ENCODE data around the gene FAM43A.

The FAM43A gene

DNA sequence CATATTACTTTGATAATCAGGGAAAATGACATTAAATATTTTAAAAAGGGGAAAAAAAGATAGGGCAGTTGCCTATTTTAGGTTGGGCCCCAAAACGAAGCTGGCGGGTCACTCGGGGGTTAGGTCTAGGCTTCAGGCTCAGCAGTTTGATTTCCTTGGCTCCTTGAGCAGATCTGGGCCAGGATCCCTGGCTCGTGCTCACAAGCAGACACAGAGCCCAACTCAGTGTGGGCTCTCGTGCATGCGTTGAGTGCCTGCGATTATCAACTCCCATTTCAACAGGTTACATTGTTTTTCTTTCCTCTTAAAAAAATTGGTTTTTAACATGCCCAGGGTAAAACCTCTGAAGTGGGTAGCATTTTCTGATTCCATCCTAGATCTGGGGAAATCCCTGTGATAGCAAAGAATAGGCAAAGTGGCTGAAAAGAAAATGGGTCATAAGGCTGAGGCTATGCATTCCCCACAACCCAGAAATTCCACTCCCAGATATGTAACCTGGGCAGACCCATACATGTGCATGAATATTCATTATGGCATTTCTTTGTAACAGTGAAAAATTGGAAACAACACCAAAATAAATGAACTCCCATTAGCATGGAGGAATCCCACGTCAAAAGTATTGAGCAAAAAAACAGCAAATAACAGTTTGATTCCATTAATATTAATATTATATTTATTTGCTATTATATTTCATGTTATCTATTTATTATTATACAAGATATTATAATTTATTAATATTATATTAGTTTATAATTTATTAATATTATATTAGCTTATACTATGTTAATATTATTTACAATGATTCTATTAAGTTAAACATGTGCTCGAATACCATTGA is 27.8 kb downstream of the FAM43A start:
- no peak for DNase-seq

- DNase-seq = no peak
Measured at GRCh38 chr3:194714137-194714455, 28.4 kb downstream of the FAM43A start.

GRCh38 chr3:194714564-194714963 is 28.9 kb downstream of the FAM43A start:
- DNase-seq = no peak

- no peak for DNase-seq
Measured at GRCh38 chr3:194715022-194715800, 29.5 kb downstream of the FAM43A start.

DNA sequence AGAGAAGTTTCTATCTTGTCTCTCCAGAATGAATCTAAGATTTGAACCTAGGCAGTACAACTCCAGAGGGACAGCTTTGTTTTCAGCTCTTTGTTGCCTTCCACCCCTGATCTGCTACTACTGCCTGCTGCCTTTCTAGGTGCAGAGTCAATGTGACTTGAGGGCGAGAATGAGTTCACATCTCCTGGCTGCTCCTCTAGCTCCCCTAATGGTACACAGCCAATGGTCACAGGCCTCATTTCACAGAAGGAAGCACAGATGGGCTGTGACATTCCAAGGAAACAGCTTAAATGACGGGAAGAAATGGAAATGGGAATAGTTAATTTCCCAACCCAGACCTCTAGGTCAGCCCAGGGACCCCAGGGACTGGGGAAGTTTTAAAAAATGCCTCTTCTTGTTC is 32.4 kb downstream of the FAM43A start:
- no peak for DNase-seq

DNA sequence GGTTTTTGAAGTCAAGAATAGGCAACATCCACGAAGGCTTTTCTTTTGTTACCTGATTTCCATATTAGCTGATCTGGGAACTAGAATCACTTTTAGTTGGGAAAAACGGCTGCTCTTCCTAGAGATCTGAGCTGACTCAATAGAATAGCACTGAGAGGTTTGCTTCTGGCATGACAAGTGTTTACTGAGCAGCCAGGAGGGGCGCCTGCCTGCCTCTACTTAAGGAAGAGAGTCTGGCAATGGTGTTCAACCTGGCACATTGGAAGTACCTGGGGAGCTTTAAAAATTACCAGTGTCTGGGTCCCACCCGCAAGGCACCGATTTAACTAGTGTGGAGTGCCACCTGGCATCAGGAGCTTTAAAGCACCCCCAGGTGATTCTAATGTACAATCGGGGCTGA is 34.4 kb downstream of the FAM43A start:
- no peak for DNase-seq

- DNase-seq = no peak
Measured at GRCh38 chr3:194723846-194724618, 38.3 kb downstream of the FAM43A start.

DNA sequence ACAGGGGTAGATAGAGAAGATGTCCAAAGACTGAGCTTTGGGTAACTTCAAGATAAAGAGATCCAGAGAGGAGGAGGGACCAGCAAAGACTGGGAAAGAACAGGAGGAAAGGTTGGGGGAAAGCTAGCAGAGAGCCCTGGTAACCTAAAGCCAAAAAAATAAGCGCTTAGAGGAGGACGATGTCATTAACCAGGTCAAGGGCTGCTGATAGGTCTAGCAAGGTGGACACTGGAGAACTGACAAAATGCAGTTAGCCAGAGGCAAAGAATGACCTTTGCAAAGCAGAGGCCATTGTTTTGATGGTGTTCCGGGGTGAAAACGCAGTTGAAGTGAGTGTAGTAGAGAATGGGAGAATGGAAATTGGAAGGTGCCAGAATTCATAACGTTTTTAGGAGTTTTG is 39.7 kb downstream of the FAM43A start:
- DNase-seq = no peak

GRCh38 chr3:194727435-194728128 is 41.9 kb downstream of the FAM43A start:
- no peak for DNase-seq

DNA sequence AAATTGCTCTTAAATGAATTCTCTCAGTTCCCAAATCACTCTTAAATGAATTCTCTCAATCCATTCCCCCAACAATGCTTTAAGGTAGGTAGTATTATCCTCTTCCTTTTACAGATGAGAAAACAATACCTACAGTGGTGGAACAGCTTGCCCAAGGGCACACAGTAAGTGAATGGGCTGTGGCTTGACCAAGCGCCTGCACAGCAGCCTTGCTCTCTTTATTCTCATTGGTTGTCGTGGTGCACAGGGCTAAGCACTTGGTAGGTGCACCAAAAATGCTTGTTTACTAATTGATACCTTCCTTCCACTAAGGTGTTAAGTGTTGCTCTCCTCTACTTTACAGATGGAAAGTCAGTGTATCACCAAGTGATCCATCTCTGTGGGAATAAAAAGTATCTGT is 43.3 kb downstream of the FAM43A start:
- no peak for DNase-seq

- DNase-seq = no peak
Measured at GRCh38 chr3:194730365-194730764, 44.7 kb downstream of the FAM43A start.

- no peak for DNase-seq
Measured at GRCh38 chr3:194731506-194732073, 45.9 kb downstream of the FAM43A start.

DNA sequence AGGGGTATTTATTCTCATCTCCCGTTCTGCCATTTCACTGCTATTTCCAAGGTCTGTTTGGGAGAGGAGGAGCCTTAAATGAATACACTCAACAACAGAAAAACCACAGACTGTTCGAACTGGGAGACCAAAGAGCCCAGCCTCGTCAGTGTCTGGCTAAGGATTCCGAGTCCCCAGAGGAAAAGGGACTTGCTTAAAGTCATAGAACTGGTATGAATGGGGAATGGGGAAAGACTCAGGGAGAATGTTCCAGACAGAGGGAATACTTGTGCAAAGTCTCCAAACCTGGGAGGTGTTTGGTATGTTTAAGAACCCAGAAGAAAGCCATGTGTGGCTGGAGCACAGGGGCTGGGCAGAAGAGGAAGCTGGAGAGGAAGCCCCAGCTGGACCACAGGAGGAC is 46.9 kb downstream of the FAM43A start:
- peak; percentile 40 for DNase-seq

DNA sequence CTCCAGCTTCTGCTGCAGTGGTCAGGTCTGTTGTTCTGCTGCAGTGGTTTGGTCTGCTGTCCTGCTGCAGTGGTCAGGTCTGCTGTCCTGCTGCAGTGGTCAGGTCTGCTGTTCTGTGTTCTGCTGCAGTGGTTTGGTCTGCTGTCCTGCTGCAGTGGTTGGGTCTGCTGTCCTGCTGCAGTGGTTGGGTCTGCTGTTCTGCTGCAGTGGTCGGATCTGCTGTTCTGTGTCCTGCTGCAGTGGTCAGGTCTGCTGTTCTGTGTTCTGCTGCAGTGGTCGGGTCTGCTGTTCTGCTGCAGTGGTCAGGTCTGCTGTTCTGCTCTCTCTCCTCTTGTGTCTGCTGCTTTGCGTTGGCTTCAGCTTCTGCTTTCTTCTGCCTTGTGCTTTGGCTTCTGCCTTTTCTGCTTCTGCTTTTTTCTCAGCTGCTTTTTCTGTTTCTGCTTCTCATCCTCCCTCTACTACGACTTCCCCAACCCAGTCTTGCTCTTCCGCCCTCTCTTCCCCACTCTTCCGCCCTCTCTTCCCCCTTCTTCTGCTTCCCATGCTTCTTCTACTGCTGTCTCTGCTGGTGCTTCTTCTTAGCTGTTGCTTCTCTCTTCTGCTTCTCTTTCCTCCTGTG is 50.7 kb downstream of the FAM43A start:
- DNase-seq = peak; percentile 96

DNA sequence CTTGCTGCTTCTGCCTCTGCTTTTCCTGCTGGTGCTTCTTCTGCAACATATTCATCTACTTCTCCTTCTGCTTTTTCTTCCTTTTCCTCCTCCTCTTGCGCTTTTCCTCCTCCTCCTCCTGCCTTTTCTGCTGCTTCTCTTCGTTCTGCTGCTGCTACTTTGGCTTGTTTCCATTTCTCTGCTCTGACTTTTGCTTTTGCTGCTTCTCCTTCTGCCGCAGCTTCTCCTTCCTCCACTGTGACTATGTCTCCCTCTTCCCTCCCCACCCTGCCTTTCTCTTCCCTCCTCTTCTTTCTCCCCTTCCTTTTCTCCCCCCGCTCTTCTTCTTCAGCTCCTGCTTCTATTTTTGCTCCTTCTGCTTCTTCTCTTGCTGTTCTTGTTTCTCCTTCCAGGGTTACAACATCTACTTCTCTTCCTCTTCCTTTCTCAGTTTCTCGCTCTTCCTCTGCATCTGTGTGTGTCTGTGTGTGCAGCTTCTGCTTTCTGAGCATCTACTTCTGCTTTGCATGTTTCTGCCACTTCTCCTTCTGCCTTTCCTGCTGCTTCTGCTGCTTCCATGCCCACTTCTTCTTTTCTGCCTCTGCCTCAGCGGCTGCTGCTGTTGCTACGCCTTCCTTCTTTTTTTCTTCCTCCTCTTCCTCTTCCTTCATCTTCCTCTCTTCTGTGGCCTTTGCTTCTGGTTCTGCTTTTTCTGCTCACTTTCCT is 51.4 kb downstream of the FAM43A start:
- DNase-seq = peak; percentile 99
